ENCODE data around the gene FBXL16.

GRCh38 chr16:676565-676902 lies 29.1 kb downstream of the FBXL16 start:
- no peak for TF ChIP-seq EZH2 (IDR thresholded peaks at IDR 0.05; ENCODE audit: insufficient read depth, poor library complexity, severe bottlenecking)
- no peak for TF ChIP-seq EZH2phosphoT487 (IDR thresholded peaks at IDR 0.05; ENCODE audit: insufficient read depth, low read depth)

All from GM23248 (cell line).